UCSD-AML1 (cell line): ENCODE data around the gene TMCO2.

ENCODE experiments used
- DNase-seq: peaks from one replicate; lab custom pipeline; 2025; ENCODE audit not compliant: unreplicated experiment; lab: John Stamatoyannopoulos, UW

Gene TMCO2

DNA sequence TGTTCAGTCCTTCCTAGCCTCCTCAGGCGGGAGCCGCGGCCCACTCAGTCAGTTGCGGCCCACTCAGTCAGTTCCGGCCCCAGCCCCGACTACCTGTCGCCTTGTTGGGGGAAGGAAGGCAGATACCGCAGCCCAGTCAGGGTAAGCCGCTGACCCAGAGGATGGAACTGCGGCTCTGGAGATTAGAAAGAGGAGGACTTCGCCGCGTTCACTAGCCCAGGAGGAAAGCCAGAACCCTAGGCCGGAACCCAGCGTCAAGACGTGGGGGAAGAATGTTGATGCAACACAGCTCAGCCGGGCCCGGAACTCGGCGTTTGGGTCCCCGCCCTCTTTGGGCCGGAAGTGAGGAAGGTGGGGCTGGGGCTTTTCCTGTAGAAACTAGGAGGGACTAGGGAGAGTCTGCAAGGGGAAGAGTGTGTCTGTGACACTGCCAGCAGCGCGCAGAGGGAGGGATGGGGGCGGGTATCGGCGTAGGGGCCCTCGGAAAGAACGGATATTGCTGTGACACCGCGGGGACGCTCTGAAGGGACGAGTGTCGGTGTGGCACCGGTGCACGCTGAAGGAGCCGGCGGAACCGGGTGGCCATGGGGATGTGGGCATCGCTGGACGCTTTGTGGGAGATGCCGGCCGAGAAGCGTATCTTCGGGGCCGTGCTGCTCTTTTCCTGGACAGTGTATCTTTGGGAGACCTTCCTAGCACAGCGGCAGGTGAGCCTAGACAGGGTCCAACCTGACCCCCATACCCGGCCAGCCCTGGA, 10.1 kb downstream of the TMCO2 start, which contains the start of gene ZMPSTE24:
Gene ZMPSTE24 (plus strand): TSS at position 549 of the 757 bp plus-strand sequence. CDS start 36 bp downstream, at position 585.
- DNase-seq = peak; percentile 96

GRCh38 chr1:40258445-40258769, 10.7 kb downstream of the TMCO2 start:
- no peak for DNase-seq

- no peak for DNase-seq
Observed at GRCh38 chr1:40264354-40264781, 16.6 kb downstream of the TMCO2 start.

- no peak for DNase-seq
Observed at GRCh38 chr1:40265298-40265697, 17.6 kb downstream of the TMCO2 start.

- no peak for DNase-seq
Observed at GRCh38 chr1:40265919-40266318, 18.2 kb downstream of the TMCO2 start.

- DNase-seq = no peak
Observed at GRCh38 chr1:40266786-40267535, 19.2 kb downstream of the TMCO2 start.

DNA sequence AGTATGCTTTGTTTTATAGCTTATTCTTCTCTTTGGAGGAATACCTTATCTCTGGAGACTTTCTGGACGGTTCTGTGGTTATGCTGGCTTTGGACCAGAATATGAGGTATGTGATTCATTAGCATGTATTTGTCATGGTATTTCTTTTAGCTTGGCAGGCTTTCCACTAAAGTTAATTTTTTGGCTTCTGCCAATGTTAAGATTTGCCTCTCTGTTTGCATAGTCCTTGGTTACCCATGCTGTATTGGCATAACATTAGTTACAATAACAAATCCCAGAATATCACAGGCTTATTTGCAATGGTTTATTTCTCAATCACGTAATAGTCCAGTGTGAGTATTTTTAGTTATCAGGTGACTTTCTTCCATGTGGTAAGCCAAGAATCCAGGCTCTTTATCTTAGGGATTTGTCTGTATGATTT, 20.0 kb downstream of the TMCO2 start:
- DNase-seq = no peak

DNA sequence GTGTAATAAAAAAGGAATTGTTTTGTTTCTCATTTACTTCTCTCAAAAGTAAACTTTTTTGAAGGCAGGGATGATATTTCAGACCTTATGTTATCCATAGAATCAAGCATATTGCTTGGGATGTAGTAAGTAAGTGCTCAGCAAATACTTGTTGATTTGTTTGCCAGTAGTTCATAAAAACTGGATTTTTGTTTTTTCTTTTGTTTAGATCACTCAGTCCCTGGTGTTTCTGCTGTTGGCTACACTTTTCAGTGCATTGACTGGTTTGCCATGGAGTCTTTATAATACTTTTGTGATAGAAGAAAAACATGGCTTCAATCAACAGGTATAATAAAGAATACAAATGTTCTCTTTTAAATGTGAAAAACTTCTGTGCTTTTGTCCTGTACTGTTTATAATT, 20.5 kb downstream of the TMCO2 start:
- DNase-seq = no peak

DNA sequence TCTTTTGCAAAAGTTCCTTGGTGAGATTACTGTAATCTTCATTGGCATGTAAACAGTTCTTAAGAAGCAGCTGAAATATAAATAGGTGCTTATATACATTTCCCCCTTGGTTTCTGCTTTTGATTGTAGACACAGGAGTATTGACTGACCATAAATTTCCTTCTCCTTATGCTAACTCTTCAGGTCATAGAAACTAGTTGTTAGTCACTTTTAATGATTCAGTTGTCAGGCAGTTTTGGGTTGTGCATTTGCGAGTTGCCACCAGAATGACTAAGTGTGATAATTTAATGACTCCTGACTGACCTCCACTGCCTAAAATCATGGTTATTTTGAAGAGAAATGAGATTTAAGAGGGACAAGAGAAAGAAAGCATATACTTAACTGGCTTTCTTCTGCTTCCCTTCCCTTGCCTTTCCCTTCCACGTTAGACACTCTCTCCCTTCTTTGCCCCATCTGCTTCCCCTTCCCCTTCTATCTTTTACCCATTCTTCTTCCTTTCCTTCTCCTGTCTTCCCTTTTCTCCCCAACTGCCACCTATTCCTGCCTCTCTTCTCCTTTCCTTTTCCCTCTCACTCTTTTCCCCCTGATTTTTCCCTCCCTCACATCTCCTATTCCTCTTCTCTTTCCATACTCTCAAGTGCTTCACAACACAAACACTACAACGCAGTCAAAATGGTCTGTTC, 22.6 kb downstream of the TMCO2 start:
- no peak for DNase-seq

GRCh38 chr1:40272653-40273213, 25.0 kb downstream of the TMCO2 start:
- no peak for DNase-seq

DNA sequence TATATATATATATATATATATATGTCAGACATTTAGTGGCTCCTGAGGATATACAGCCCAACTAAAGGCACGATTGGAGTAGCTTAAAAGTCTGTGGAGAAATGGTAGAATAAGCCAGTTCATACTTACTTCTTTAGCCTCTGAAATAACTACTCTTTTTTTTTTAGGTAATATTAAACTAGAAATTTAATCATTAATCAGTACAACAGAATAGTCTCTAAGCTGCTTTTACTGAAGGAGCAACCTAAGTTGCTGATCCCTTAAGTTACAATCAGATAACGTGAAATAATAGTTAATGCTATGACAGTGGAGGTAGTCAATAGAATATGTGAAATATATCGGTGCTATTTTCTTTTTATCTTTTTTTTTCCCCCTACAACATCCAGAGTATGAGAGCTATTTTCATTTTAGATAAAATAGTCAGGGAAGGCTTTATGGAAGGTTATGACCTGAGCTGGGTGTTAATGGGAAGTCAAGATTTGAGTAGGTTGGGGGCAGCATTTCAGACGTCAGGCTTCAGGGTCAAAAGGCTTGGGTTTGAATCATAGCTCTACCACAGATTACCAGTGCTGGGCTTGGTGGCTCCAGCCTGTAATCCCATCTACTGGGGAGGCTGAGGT, 25.9 kb downstream of the TMCO2 start:
- no peak for DNase-seq

- no peak for DNase-seq
Observed at GRCh38 chr1:40274331-40274730, 26.6 kb downstream of the TMCO2 start.

DNA sequence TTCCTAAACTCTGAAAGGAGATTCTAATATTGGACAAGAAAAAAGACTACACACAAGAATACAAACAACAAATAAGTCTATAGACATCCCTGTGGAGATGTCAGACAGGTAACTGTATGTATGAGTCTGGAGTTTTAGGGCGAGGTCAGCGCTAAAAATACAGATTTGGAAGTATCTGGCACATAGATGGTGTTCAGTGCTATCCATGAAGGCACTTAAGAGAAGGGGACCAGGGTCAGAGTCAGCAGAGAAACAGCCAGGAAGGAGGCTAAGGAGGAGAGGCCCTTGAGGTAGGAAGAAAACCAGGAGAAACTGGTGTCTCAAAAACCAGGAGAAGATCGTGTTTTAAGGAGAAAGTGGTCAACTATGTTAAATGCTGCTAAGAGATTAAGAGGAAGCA, 28.4 kb downstream of the TMCO2 start:
- no peak for DNase-seq

DNA sequence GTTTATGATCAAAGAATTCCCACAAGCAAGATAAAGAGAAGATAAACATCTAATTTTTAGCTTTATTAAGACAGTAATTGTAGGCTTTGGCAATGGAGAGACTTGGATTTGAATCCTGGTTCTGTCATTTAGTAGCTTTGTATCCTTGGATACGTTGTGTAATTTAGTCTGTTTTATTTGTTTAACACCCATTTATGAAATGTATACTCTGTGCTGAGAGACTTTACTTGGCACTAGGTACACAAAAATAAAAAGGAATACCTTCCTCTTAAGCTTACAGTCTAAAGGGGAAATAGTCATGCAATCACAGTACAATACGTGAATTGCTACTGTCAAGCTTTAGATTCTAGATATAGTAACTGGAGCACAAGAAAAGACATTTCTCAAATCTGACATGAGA, 34.1 kb downstream of the TMCO2 start:
- no peak for DNase-seq

GRCh38 chr1:40291293-40291692, 43.6 kb downstream of the TMCO2 start:
- no peak for DNase-seq

GRCh38 chr1:40299366-40300248, 51.9 kb downstream of the TMCO2 start:
- no peak for DNase-seq

- DNase-seq = no peak
Observed at GRCh38 chr1:40300249-40300567, 52.5 kb downstream of the TMCO2 start.

- DNase-seq = no peak
Observed at GRCh38 chr1:40300651-40301050, 52.9 kb downstream of the TMCO2 start.

- no peak for DNase-seq
Observed at GRCh38 chr1:40301066-40301465, 53.3 kb downstream of the TMCO2 start.
